SH-SY5Y (cell line): Measurements from ENCODE around the gene TGFBR3.

ENCODE experiments used
- GATA2 ChIP-seq: IDR thresholded peaks from 2 replicates; pipeline ENCODE4 v1.6.1; 2011; ENCODE audit warnings: mild to moderate bottlenecking, low read depth, low read length
- GATA3 ChIP-seq: IDR thresholded peaks from 2 replicates; pipeline ENCODE4 v1.6.1; 2011; ENCODE audit warnings: low read depth, mild to moderate bottlenecking, low read length, moderate library complexity

DNA sequence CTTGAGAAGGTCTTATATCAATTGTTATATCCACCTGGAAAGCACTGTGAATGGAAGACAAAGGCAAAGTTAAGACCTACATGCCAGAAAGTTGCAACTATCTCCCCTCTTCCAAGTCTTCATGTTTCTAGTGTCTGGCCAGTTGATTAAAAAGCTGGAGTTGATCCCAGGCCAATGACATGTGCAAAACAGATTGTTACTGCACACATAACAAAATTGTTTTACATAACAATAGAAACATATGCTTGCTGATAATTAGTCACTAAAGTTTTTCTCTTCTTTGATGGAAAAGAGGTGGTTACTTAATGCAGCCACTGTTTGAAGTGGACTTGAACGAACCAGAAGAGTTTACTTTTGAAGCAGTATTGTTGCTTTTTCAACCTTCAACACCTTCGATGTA lies 158.2 kb downstream of the TGFBR3 start:
- TF ChIP-seq GATA3 (no peak), GATA2 (no peak)
